ENCODE results near the gene ADIPOR2. TPM values are rescaled to one million over a fixed set of nuclear protein-coding genes. Genes with fewer than 3 reads are reported as not detected.
A peak's percentile ranks its signal among the peaks of the same experiment; 100 is the strongest.

The ADIPOR2 gene
- total RNA-seq, 1 experiment from 2014 or later: 26.5 TPM

GRCh38 chr12:1795221-1795784, 104.4 kb downstream of the ADIPOR2 start:
- H3K4me1 ChIP-seq (ENCODE audit: insufficient read depth, low read length): peaks cover 5% of the 10 kb centered on the region; the same call in 1 of the 2 replicates
- no peaks in the 10 kb centered on the region for H3K9me2 ChIP-seq (replicated peaks; ENCODE audit: low read length)
- no peaks in the 10 kb centered on the region for H3K79me2 ChIP-seq (ENCODE audit: low read length)
- no peak overlapping the region for H3K4me3 ChIP-seq (ENCODE audit: low read length)
- ChIA-PET CTCF (interaction anchor here (0.5 to 0.9 kb wide), 2 partner anchors 145 to 159 kb away, joined by 4 to 9 read pairs; no protein-coding TSS in a partner anchor), POLR2A (ENCODE audit: unreplicated experiment) (no interaction called here)
- no peak overlapping the region for H3K9ac ChIP-seq (ENCODE audit: low read length)
- H4K20me1 ChIP-seq (ENCODE audit: low read length): no peaks in the 10 kb centered on the region
- intact Hi-C loops (cut with micrococcal nuclease): no loop called here
- no peaks in the 10 kb centered on the region for H3K27me3 ChIP-seq (ENCODE audit: low read length)
- no peaks in the 10 kb centered on the region for H3K36me3 ChIP-seq (ENCODE audit: low read depth, low read length)
- peak overlapping the region; percentile 83 for H3K4me2 ChIP-seq (ENCODE audit: low read length)
- ATAC-seq (no peak), DNase-seq (no peak)
- no peaks in the 10 kb centered on the region for H3K9me3 ChIP-seq (ENCODE audit: low read length)
- TF ChIP-seq EZH2 (IDR thresholded peaks at IDR 0.05; ENCODE audit: low read length, unreplicated experiment) (no peak), EZH2phosphoT487 (IDR thresholded peaks at IDR 0.05; ENCODE audit: borderline replicate concordance, low read length) (no peak)
- TF ChIP-seq, protein P1, sequence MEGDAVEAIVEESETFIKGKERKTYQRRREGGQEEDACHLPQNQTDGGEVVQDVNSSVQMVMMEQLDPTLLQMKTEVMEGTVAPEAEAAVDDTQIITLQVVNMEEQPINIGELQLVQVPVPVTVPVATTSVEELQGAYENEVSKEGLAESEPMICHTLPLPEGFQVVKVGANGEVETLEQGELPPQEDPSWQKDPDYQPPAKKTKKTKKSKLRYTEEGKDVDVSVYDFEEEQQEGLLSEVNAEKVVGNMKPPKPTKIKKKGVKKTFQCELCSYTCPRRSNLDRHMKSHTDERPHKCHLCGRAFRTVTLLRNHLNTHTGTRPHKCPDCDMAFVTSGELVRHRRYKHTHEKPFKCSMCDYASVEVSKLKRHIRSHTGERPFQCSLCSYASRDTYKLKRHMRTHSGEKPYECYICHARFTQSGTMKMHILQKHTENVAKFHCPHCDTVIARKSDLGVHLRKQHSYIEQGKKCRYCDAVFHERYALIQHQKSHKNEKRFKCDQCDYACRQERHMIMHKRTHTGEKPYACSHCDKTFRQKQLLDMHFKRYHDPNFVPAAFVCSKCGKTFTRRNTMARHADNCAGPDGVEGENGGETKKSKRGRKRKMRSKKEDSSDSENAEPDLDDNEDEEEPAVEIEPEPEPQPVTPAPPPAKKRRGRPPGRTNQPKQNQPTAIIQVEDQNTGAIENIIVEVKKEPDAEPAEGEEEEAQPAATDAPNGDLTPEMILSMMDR (conservative IDR thresholded peaks at IDR 0.05; ENCODE audit: low read depth, low read length): no peak
- BruUV-seq (replicated peaks): no TSS peak
- H3F3A ChIP-seq (ENCODE audit: low read length, unreplicated experiment): no peaks in the 10 kb centered on the region
- H2AFZ ChIP-seq (ENCODE audit: low read length): 0 out of 2 replicates have a peak overlapping the region, but pooled peaks have one; percentile 54
- H3K27ac ChIP-seq (ENCODE audit: low read length): no peak overlapping the region

- peak overlapping the region; percentile 83 for H3K4me2 ChIP-seq (ENCODE audit: low read length)
- H3K27ac ChIP-seq (ENCODE audit: low read length): no peak overlapping the region
- H3K36me3 ChIP-seq (ENCODE audit: low read depth, low read length): no peaks in the 10 kb centered on the region
- BruUV-seq (replicated peaks): no TSS peak
- H3K79me2 ChIP-seq (ENCODE audit: low read length): no peaks in the 10 kb centered on the region
- H3K4me1 ChIP-seq (ENCODE audit: insufficient read depth, low read length): peaks cover 5% of the 10 kb centered on the region; the same call in 1 of the 2 replicates
- H3K9me3 ChIP-seq (ENCODE audit: low read length): no peaks in the 10 kb centered on the region
- CTCF ChIA-PET: interaction anchor here (0.5 to 0.9 kb wide), 2 partner anchors 144 to 159 kb away, joined by 4 to 9 read pairs; no protein-coding TSS in a partner anchor
- POLR2A ChIA-PET (ENCODE audit: unreplicated experiment): no interaction called here
- no peaks in the 10 kb centered on the region for H3K9me2 ChIP-seq (replicated peaks; ENCODE audit: low read length)
- H3F3A ChIP-seq (ENCODE audit: low read length, unreplicated experiment): no peaks in the 10 kb centered on the region
- TF ChIP-seq, protein P1 (conservative IDR thresholded peaks at IDR 0.05; ENCODE audit: low read depth, low read length): peak; percentile 84
- TF ChIP-seq EZH2 (IDR thresholded peaks at IDR 0.05; ENCODE audit: low read length, unreplicated experiment): no peak
- H3K4me3 ChIP-seq (ENCODE audit: low read length): peak overlapping the region; percentile 58
- peak overlapping the region; percentile 93 for H2AFZ ChIP-seq (ENCODE audit: low read length)
- peak overlapping the region; percentile 42 for H3K9ac ChIP-seq (ENCODE audit: low read length)
- no peaks in the 10 kb centered on the region for H4K20me1 ChIP-seq (ENCODE audit: low read length)
- H3K27me3 ChIP-seq (ENCODE audit: low read length): no peaks in the 10 kb centered on the region
- DNase-seq (peak; percentile 88), ATAC-seq (peak; percentile 100)
- intact Hi-C loops (cut with micrococcal nuclease): loop anchor here (1.0 kb wide), 2 partner anchors 140 to 144 kb away; no protein-coding TSS in a partner anchor
Observed at GRCh38 chr12:1795785-1796514, 105.1 kb downstream of the ADIPOR2 start.

Measured in PC-3 (cell line).